Measurements from ENCODE around the gene DNAAF6.
"Not testable (repeated sequence)": the region's sequence is repeated elsewhere in the genome, so short reads cannot be mapped to it uniquely, and the experiment has no call there.

Gene DNAAF6

DNA sequence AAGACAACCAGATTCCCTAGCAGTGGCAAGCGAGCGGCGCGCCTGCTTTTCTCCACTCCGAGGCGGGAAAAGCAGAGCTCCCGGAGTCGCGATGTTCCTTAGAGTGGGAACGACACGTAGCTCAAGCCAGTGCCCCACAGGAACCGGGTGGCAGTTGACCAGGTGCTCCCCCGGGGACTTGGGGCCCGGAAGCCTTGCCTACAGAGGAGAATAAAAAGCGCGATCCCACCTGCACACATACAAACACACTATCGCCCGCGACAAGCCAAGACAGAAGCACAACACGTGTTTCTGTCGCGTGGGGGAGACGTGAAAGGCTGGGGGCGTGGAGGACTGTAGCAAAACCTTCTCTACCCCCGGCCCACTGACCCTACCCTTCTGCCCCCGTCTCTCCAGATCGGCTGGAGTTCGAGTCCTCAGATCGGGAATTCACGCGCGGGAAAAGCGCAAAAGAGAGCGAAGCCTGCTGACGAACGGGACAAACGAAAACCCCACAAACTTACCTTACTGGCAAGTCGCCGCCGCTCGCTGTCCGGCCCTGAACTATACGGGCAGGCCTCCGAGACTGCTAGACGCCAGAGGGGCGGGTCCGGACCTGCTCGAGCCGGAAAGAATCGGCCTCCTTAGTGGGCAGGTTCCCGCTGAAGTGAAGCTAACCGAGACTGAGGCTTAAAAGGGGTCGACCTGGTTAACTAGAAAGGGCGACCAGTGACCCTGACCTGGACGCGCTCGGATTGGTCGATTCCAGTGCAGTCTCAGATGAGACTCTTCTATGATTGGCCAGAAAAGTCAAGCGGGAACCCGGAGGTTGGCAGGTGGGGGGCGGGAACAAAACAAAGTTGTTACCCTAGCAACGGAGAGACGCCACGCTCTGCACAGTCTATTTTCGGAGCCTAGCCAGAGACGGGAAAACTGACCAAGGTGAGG, at the start of gene DNAAF6, which contains the start of gene NUP62CL:
DNAAF6 (plus strand) TSS at position 842 of the 927 bp plus-strand sequence. CDS start 6,265 bp downstream, outside the sequence.
NUP62CL (minus strand) TSS at position 664 of the 927 bp plus-strand sequence. CDS start 31,287 bp downstream, outside the sequence.
- peak; percentile 38 for DNase-seq

DNA sequence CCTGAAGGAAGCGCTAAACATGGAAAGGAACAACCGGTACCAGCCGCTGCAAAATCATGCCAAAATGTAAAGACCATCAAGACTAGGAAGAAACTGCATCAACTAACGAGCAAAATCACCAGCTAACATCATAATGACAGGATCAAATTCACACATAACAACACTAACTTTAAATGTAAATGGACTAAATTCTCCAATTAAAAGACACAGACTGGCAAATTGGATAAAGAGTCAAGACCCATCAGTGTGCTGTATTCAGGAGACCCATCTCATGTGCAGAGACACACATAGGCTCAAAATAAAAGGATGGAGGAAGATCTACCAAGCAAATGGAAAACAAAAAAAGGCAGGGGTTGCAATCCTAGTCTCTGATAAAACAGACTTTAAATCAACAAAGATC, 48.8 kb upstream of the DNAAF6 start:
- not testable (repeated sequence) for DNase-seq

DNA sequence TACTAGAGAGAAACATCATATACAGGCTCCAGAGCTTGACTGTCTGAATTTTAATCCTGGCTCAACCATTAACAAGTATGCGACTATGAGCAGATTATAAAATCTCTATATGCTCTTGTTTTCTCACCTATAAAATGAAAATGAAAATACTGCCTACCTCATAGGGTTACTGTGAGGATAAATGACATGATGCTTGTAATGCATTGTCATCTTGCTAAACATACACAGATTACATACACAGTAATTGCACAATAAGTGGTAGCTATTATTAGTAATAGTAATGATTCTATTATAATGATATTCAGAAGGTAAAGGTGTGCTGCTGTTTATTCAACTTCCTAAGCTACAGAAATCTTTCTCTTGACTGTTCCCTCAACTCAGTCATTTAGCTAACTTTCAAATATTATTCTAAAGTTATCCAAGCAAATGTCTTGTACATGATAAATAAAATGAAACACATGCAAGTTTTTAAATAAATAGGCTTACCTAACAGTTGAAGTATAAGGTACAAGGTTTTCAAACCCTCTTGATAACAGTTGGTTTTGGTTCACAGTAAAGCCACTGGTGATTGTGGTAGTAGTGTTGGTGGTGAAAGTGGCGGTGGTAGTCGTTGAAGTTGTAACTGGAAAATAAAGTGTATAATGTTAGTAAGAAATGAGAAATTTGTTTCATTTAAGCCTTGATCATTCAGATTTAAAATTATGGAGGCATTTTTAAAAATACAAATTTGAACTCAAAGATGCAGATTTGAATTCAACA, 39.1 kb upstream of the DNAAF6 start:
- DNase-seq: no peak

DNA sequence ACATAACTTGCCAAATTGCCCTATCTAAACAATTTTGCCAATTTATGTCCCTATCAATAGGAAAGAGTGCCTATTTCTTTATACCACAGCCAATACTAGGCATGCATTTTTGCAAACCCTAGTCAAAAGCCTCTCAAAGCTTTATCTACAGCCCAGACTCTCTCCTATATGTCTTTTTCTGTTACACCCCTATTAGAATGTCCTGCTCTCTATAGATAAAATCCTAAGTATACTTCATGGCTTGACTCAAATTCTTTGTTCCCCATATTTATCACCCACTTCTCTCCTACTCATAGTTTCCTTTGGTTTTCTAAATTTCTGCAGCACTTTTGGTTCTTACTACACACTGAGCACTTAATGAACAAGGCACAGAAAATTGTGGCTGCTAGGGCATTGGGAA, 38.2 kb upstream of the DNAAF6 start:
- no peak for DNase-seq

DNA sequence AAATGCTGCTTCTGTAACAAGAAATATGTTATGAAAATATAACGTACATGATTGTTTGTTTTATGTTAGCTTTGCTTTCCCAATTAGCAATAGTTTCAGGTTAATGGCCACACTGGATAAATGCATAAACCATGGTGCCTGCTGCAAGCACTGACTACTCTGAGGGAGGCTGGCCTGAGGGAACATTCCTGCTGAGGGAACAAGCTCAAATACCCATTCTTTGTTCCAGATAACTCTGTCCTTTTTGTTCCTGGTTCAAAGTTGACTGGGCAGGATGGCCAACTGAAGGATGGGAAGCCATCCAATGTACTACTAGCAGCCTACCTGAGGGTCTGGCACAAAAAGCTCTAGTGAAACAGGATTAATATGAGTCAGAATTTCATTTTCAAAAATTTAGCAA, 37.7 kb upstream of the DNAAF6 start:
- no peak for DNase-seq

DNA sequence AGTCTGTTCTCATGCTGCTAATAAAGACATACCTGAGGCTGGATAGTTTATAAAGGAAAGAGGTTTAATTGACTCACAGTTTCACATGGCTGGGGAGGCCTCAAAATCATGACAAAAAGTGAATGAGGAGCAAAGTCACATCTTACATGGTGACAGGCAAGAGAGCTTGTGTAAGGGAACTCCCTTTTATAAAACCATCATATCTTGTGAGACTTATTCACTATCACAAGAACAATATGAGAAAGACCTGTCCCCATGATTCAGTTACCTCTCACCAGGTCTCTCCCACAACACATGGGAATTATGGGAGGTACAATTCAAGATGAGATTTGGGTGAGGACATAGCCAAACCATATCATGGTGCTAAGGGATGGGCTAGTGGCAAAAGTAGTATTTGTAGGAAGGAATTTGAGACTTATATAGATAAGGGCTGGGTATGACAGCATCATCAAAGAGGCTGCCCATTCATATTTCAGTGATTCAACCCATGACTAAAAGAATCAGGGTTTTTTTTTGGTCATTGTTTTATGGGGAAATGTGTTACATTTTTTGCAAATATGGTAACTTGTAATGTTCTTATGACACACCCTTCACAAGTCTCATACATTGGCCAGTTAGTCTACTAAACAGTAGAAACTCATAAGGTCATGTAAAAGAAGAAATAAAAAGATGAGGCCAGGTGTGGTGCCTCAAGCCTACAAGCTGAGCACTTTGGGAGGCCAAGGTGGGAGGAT, 34.9 kb upstream of the DNAAF6 start:
- no peak for DNase-seq

DNA sequence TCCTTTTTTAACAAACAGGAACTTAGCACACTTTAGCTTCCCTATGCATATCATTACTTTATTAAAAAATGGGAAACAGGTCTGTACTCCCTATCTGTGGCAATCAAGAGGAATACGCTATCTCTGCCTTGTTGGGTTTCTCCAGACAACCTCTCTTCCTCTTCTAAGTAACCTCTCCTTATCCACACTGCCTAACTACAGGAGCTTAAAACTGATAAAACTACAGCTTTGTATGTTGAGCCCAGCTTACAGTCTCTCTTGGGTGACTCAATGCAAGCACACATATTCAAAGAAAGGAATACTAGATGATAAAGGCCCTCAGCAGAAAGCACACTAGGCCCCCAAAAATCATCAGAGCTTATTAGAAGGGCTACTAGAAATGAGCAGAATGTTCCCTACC, 9.1 kb upstream of the DNAAF6 start:
- DNase-seq: no peak

DNA sequence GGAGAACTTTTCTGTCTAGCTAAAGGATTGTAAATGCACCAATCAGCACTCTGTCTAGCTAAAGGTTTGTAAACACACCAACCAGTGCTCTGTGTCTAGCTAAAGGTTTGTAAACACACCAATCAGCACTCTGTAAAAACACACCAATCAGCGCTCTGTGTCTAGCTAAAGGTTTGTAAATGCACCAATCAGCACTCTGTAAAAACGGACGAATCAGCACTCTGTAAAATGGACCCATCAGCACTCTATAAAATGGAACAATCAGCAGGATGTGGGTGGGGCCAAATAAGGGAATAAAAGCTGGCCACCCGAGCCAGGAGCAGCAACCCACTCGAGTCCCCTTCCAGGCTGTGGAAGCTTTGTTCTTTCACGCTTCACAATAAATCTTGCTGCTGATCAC, 8.3 kb upstream of the DNAAF6 start:
- DNase-seq: not testable (repeated sequence)

DNA sequence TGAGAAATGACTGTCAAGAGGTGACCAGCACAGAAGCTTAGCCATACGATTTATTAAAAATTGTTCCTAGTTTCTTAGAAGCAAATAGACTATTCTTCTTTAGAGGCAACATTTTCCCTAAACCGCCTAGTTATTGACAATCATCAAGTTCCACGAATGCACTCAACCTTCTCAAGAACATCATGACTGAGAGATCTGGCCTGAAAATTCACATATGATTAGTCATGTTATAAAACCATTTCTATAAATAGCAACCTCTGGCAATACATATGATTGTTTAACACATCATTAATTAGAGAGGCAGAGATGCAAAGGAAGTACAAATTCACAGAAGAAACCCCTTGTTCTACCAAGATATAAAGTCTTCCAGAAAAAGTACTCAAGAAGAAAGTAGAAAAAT, 6.9 kb upstream of the DNAAF6 start:
- no peak for DNase-seq

DNA sequence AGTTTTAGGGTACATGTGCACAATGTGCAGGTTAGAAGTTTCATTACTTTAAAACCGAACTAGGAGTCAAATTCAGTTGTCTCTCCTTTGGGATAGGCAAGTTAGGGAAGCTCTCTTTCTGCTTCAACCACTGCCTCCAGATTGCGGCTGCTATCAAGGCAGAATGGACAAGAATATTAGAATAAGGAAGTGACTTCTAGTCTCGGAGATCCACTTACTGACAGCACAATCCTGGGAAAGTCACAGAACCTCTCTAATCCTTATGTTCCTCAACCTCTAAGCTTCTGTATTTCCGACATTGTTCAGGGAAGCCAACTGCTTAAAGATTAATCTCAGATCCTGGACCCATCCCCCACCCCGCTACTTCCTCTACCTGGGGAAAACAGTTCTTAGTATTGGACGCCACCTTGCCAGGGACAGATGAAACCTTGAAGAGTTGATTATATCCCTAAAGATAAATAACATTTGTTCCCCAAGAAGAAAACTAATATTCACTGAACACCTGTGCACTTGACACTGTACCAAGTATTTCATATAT, 2.3 kb upstream of the DNAAF6 start:
- DNase-seq: no peak

DNA sequence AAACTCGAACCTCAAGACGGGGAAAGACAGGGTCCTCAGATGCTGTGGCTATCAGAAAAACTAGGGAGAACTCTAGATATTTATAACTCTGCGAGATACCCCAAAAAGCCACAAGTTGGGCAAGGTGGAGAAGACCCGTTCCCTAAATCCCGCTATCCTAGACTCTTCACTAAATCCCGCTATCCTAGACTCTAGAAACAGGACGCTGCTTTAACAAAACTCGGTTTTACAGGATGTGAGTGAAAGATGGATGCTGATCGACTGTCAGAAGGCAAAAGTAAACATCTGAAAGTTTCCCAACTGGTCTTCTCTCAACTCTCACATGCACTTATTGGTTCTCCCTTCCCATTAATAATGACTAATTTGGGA, 270 bp downstream of the DNAAF6 start:
- no peak for DNase-seq

DNA sequence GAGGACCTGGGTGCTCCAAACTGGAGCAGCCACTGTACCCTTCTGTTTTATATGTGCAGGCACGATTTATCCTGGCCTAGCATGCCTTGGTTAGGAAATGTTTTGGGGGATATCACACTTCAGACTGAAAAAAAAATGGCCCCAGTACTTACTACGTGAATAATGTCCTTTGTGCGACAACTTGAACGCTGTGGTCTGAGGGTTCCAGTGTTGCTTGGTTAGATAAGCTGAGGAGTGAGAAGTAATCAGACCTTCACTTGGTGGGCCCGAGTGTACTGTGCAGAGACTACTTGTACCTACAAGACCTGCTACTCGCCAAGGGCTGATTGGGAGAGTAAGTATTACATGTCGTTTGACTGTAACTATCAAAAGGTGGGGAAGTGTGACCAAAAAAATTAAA, 678 bp downstream of the DNAAF6 start:
- no peak for DNase-seq

DNA sequence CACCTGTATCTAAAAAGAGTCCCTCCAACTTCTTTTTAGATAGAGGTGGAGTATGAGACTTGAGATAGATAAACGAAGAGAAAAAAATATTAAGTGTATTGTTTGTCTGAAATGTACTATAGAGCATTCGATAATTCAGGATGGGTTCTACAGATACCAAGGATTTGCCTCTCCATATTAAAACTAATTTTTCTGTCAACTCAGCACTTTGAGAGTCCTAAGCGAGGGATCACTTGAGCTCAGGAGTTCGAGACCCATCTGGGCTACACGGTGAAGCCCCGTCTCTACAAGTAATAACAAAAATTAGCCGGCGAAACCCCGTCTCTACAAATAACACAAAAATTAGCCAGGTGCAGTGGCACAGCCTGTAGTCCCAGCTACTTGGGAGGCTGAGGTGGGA, 1.5 kb downstream of the DNAAF6 start:
- no peak for DNase-seq

DNA sequence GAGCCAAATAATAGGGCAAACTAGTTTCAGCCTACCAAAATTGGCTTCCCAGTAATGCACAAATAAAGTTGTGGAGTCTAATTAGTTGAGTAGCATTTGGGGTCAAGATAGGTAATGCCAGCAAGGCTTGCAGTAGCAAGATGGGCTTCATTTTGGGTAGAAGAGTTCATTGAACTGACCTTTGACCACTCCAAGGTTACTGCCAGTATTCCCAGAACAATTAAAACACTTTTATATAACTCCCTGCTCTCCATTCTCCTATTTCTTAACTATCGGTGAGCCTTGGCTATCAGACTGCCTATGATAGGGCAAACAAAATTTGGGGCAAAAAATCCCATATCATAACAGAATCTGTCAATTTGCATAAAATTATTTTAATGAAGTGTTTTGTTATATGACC, 7.1 kb downstream of the DNAAF6 start:
- DNase-seq: no peak

DNA sequence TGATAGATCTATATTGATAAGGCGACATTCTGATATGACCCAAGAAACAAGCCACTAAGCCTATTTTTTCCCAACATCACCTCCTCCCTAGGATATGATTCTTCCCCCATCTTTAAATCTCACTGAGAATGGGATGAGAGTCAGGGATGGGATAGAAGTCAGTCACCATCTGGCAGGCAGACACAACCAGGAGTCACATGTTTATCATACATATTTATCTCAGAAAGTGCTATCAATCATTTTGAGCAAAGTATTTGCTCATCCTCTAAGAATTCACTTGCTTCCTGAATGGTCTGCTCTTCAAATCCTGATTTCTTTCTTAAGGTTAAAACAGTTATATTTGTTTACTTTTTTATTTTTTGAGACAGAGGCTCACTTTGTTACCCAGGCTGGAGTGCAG, 20.3 kb downstream of the DNAAF6 start:
- no peak for DNase-seq

DNA sequence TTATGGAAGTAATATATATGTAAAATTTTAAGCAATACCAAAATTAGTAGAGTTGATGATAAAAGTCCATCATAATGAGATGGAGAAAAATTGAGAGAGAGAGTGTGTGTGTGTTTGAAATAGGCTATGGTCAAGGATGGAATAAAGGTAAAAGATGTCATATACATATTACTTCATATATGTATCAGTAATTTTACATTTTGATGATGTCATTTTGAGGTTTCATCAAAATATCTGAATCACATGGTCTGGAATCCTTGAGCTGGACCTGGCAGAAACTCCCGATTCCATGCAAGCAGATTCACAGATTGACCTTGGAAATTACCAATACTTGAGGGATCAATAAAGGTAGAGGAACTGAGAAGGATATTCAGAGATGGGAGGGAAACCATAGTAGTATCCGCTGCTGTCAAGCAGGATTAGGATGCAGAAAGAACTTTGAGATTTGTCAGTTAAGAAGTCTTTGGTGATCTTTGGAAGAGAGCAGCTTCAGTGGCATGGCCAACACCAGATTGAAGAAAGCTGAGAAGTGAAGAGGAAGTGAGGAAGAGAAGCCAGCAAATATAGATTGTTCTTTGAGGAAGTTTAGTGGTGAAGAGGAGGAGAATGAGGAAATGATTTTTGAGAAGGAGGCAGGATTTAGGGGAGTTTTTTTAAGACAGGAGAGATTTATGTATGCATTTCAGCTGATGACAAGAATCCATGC, 21.5 kb downstream of the DNAAF6 start:
- DNase-seq: no peak

DNA sequence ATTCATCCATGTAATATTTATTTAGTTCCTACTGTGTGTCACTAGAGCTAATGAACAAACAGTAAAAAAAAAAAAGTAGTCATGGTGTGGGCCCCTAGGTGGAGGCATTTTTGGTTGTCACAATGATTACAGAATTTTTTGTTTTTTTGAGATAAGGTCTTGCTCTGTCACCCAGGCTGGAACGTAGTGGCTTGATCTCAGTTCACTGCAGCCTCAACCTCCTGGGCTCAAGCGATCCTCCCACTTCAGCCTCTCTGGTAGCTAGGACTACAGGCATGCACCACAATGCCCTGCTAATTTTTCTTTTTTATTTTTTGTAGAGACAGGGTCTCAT, 22.0 kb downstream of the DNAAF6 start:
- no peak for DNase-seq

DNA sequence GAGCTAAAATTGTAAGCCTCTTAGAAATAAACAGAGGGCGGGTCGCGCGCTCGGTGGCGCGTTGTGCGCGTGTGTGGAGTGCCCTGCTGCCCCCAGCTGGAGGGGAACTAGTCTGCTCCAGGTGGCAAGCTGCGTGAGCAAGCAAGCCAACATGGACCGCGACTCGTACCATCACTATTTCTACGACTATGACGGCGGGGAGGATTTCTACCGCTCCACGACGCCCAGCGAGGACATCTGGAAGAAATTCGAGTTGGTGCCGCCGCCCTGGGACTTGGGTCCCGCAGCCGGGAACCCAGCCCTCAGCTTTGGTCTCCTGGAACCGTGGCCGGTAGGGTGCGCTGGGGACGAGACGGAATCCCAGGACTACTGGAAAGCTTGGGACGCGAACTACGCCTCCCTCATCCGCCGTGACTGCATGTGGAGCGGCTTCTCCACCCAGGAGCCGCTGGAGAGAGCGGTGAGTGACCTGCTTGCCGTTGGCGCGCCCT, 66.1 kb downstream of the DNAAF6 start:
- no peak for DNase-seq

DNA sequence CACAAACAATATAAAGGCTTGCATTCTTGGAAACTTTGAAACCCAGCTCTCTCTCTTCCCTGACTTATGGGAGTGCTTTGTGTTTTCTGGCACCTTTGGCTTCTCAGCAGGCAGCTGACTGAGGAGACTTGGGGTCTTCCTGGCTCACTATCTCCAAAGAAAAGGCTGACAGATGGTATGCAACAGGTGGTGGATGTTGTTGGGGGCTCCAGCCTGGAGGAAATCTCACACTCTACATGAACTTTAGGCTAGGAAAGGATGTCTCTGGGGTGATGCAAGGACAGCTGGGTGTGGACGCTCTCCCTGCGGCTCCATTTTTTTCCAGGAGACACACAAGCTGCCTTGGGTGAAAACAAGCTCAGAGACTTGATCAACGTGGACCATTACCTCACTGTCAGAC, 67.4 kb downstream of the DNAAF6 start:
- no peak for DNase-seq

DNA sequence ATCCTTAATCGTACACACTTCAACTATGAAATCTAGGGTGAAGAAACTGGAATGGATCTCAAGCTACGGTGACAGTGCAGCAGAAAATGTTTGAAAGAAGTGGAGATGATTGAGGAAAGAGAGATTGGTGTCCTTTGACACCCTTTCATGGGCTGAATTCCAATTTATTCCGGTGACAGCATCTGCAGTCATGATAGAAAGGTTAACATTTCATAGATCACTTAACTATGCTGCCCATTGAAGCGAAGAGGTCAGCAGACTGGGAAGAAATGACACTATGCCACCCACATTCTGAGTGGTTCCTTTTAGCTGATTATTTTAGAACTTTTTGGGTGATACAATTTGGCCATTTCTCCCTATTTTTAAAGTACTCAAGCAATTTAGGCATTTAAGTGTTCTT, 82.3 kb downstream of the DNAAF6 start:
- no peak for DNase-seq

DNA sequence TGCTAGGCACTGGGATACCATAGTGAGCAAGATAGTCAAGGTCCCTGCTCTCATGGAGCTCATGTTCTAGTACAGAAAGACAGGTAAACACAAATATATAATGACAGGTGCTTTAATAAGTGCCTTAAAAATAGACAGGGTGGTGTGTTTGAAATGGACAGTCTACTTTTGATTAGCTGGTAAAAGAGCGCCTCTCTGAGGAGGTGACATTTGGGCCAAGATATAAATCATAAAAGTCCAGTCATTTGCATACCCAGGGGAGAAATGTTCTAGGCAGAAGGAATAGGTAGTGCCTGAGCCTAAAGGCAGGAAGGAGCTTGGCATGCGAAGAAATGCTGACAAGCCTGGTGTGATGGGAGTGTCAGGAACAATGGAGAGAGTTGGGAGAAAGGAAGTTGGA, 83.6 kb downstream of the DNAAF6 start:
- DNase-seq: no peak

DNA sequence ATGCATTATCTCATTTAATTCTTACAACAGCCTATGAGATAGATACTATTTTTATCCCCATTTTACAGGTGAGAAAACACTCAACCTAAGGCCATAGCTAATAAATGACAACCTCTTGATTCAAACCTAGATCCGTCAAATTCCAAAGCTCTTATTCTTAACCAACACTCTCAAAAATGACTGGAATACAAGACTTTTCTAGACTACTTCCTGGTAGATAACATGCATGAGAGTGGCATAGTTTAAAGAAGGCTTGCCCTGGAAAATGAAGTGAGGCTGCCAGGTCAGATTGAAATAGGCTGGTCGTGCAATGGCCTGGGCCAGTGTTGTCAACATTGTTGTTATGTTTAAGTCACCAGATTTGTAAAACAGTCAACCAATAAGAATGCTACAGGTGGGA, 86.6 kb downstream of the DNAAF6 start:
- DNase-seq: no peak
